HCEC 1CT (cell line): ENCODE results near the gene TRPM6.

Experiments
- DNase-seq: peaks from one replicate; pipeline ENCODE4 v3.0.0-alpha.2; 2017

The TRPM6 gene

GRCh38 chr9:74696520-74696919, 191.2 kb downstream of the TRPM6 start:
- DNase-seq: no peak

- DNase-seq: no peak
Observed at GRCh38 chr9:74691058-74691457, 196.7 kb downstream of the TRPM6 start.

- no peak for DNase-seq
Observed at GRCh38 chr9:74683322-74683721, 204.4 kb downstream of the TRPM6 start.

GRCh38 chr9:74681906-74682305, 205.8 kb downstream of the TRPM6 start:
- DNase-seq: no peak

- DNase-seq: no peak
Observed at GRCh38 chr9:74674077-74674476, 213.6 kb downstream of the TRPM6 start.
